Keratinocyte (primary cell): ENCODE results near the gene CCR5.

ENCODE experiments used
- CTCF ChIP-seq, 3 experiments: IDR thresholded peaks in 1 of 3; conservative IDR thresholded peaks in 1 of 3; optimal IDR thresholded peaks in 1 of 3; 2 replicates in 2 of 3; 3 replicates in 1 of 3; pipeline versions ENCODE3 to v1.5.1; 2011; ENCODE audit warnings: low read length in 3 of 3, mild to moderate bottlenecking in 3 of 3, moderate library complexity in 2 of 3, control low read depth in 1 of 3, inconsistent platforms in 1 of 3; ENCODE audit not compliant: insufficient read depth in 2 of 3; ENCODE audit errors: extremely low read depth in 1 of 3
- EZH2 ChIP-seq: IDR thresholded peaks from one replicate; pipeline ENCODE4 v1.6.1; 2012; ENCODE audit warnings: inconsistent platforms, mild to moderate bottlenecking, low read length, moderate library complexity

GRCh38 chr3:46406788-46407611 is 36.3 kb downstream of the CCR5 start, which contains the start of the genes CCR5AS and CCRL2:
- no peak for TF ChIP-seq CTCF (optimal IDR thresholded peaks at IDR 0.05 in 1 of 3, IDR thresholded peaks at IDR 0.05 in 1 of 3, conservative IDR thresholded peaks at IDR 0.05 in 1 of 3; ENCODE audit: extremely low read depth in 1 of 3, insufficient read depth in 2 of 3, low read length in 3 of 3)
- no peak for TF ChIP-seq EZH2
